ENCODE data around the gene BORCS6.
"Not testable (repeated sequence)": the region's sequence is repeated elsewhere in the genome, so short reads cannot be mapped to it uniquely, and the experiment has no call there.

The BORCS6 gene

DNA sequence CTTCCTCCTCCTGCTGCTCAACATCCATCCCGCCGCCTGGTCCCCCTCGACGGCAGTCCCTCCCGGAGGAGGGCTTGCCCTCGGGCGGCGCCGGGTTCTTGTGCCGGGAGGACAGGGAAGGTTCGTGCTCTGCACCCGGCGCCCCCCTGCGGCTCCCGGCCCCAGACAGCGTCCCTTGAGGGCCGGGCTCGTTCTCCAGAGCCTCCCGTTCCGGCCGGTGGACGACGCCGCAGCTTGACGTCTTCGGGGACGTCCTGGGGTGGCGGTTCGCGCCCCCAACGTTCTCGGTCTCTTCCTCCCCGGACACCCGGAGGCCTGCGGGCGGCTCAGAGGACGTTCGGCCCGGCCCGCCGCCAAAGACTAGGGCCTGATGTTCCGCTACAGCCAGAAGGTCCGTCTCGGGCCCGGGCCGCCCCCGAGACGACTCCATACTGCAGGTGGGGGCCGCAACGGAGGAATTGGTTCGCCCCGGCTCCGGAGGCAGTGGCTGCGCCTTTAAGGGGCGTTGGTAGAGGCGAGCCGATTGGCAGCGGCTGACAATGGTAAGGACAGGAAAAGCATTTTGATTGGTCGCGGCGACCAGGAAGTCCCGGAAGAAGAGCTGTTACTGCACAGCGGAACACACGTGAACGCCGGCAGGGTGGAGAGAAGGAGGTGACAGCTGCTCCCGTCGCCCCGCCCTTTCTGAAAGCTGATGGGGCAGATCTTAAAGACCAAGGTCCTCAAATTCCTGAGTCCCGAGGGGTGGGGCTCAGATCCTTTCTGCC, at the start of gene BORCS6:
BORCS6 (minus strand) TSS at position 470 of the 767 bp plus-strand sequence; CDS start at position 430, 40 bp downstream.
- DNase-seq = peak; percentile 96

- no peak for DNase-seq
Measured at GRCh38 chr17:8237886-8238285, 47.9 kb upstream of the BORCS6 start.

GRCh38 chr17:8237175-8237574, 47.2 kb upstream of the BORCS6 start:
- no peak for DNase-seq

- no peak for DNase-seq
Measured at GRCh38 chr17:8235676-8236075, 45.7 kb upstream of the BORCS6 start.

DNA sequence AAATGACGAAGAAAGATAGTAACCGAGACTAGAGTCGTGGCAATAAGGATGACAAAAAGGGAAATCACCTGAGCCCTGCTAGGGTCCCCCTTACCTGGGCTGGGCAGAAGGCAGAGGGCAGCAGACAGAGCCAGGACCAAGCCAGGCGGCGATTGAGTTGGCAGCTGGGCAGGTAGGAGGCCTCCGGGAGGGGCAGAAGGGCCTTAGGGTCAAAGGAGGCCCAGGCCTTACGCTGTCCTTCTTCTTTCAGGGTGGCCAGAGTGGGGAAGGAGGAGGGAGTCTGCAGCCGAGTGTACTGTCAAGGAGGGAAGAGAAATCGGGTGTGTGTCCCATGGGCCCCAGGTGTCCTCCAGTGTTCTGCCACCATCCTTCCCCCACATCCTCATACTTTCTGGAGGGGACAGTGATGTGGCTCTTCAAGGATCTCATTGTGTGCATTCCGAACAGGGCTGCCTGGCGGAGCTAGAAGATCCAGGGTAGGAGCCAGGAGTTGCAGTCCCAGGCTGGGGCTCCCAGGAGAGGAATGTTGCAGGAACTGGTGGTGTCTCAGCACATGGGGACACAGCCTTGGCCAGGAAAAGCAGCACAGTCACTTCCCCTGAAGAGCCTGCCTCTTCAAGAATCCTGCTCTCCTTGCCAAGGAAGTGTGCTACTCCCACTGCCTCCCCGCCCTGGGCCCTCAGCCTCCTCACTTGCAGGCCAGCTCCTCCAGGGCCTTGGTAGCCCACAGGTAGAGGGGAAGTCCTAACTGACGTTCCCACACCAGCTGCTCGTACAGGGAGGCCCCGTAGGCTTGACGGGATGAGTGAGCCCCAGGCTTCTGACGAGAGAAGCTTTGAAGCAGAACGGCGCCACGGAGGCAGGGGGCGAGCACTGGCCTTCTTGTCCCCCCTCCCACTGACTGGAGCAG, 44.6 kb upstream of the BORCS6 start:
- DNase-seq = no peak

DNA sequence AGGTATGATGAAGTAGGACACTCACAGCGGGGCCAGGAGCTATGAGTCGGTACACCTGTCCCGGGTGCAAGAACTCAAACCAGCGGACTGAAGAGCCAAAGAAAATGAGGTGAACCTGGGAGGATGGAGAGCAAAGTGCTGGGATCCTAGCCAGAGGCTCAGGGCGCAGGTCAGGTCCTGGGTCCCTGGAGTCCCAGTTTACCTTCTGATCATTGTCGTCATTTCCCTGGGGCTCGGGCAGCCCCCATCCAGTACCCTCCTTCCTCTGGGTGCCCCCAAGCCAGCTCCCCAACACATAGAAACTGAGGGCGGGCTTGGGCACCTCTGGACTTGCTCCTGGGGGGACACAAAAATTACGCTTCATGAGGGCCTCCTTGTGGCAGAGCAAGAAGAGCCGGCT, 41.7 kb upstream of the BORCS6 start:
- DNase-seq = no peak

- no peak for DNase-seq
Measured at GRCh38 chr17:8227238-8227581, 37.2 kb upstream of the BORCS6 start.

GRCh38 chr17:8226536-8227237, 36.7 kb upstream of the BORCS6 start:
- peak; percentile 37 for DNase-seq

DNA sequence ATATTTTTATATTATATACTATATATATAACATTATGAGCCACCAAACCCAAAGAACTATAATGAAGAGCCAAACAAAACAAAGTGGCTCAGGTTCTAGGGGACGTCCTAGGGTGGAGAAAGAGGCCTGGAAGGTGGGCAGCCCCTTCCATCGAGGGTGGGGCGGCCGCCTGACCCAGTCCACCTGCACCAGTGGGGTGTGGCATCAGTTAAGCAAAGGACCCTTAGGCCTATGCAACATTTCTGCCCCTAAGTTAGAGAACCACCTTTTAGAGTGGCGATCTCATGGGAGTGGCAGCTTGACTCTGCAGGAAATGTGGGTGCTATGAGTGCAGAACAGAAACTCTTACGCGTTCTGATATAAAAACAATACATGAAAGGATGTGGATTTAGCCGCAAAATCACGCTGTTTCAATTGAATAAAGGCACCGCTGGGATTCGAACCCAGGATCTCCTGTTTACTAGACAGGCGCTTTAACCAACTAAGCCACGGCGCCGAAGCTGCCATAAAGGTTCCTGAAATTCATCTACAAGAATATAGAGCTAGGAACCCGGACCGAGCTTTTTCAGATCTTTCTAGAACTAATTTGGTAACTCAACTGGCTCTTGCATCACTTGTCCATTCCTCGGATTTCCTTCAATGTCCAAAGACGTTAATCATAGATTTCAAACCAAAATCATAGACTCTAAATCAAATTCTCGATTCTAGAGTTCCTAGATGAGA, 36.0 kb upstream of the BORCS6 start:
- DNase-seq = peak; percentile 50

- DNase-seq = no peak
Measured at GRCh38 chr17:8224891-8225812, 35.2 kb upstream of the BORCS6 start.

GRCh38 chr17:8223356-8224126, 33.6 kb upstream of the BORCS6 start:
- DNase-seq = peak; percentile 39

GRCh38 chr17:8222630-8223355, 32.8 kb upstream of the BORCS6 start:
- peak; percentile 85 for DNase-seq

GRCh38 chr17:8222380-8222629, 32.3 kb upstream of the BORCS6 start:
- DNase-seq = no peak

DNA sequence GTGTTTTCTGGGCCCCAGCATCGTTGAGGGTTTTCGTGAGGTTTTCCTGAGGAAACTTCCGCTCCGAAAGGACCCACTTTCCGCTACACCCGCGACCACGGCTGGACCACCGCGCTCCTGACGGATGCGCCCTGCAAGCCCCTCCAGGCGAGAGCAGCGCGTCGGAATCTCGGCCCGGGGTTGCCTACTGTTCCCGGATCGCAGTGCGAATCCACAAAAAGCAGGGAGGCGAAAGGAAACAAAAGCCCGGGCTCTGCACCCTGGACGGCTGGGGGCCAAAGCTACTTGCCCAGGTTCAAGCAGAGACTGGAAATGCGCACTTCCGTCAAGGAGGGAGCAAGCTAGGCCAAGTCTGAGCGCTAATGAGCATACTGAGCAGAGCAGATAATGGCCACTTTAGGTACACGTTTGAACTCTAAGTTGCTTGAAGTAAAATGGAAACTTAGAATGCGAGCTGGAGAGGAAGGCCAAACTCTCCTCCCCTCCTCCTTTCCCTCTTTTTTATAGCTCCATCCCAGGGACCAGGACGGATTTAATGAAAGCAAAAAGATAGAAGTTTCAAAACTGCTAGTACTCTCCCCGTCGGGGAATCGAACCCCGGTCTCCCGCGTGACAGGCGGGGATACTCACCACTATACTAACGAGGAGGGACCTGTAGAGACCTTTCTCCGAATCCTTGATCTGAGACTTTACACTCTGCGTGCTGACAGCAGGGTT, 31.8 kb upstream of the BORCS6 start:
- DNase-seq = peak; percentile 81

DNA sequence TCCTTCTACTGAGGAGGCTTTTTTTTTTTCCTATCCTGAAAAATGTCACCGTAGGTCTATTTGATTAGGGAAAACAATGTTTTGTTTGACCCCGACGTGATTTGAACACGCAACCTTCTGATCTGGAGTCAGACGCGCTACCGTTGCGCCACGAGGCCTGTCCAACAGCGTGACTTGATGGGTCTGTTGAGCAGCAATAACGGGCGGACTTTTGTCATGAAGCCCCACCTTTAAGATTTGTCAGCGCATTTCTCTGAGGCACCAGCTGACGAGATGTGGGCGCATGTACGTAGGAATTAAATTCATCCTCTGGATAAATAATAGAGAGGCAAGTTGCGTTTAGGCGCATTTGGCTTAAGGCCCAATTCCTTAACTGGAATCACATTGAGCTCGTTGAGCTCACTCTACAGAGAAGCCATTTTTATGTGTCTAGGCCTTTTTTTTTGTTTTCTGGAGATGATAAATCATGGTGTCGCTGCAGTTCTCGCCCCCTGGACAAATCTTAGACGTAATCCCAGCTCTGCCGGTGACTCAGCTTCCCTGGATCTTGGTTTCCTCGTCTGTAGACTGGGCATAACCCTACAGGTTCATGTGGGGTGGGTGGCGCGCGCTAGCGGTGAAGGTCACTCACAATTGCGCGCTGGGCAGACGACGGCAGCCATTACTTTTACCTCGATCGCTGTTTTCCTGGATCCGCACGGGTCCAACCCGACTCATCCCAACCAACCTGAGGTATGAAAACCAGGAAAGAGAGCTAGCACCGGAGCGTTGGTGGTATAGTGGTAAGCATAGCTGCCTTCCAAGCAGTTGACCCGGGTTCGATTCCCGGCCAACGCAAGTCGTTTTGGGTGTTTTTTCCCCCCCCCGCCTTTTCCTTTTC, 31.0 kb upstream of the BORCS6 start:
- DNase-seq = peak; percentile 80

GRCh38 chr17:8214000-8214399, 24.0 kb upstream of the BORCS6 start:
- DNase-seq = not testable (repeated sequence)

DNA sequence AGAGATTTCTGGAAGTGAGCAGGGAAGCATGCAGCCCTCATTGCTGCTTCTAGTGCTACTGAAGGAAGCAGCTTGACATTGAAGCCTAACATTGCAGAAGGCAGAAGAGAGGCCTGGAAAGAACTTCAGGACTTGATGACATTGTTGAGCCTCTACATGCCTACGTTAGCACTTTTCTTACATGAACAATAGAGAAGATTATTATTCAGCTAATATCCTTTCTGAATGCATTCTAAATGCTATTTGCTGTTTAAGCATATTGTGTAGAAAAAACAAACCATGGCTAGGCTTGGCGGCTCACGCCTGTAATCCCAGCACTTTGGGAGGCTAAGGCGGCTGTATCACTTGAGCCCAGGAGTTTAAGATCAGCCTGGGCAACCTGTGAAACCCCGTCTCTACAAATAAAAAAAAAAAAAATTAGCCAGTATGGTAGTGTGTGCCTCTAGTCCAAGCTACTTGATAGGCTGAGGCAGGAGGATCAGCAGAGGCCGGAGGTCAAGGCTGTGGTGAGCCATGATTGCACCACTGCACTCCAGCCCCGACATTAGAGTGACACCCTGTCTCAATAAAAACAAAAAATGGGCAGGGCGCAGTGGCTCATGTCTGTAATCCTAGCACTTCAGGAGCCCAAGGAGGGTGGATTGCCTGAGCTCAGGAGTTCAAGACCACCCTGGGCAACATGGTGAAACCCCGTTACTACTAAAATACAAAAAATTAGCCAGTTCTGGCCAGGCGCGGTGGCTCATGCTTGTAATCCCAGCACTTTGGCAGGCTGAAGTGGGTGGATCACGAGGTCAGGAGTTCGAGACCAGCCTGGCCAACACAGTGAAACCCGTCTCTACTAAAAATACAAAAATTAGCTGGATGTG, 22.6 kb upstream of the BORCS6 start:
- DNase-seq = no peak

Data from stimulated activated naive CD4-positive, alpha-beta T cell treated with Interleukin-2 at 50 U/mL for 16 hours (primary cell).